Uterus (tissue), 2 donors: ENCODE results near the gene TBC1D21.

ENCODE experiments used
- CTCF ChIP-seq, 4 experiments: fragments of 200-600 bp in 2 of 4; fragments of 450-650 bp in 2 of 4; sonication (generic) in 2 of 4; IDR thresholded peaks; one replicate each; pipeline ENCODE4 v1.5.1; 2016 to 2019; ENCODE audit warnings: antibody characterized with exemption in 4 of 4, mild to moderate bottlenecking in 2 of 4, moderate library complexity in 1 of 4
- POLR2A ChIP-seq, 2 donors: fragments of 450-650 bp; IDR thresholded peaks; one replicate each; pipeline ENCODE4 v1.6.1; 2016; ENCODE audit warnings: antibody characterized with exemption in 2 of 2, mild to moderate bottlenecking in 1 of 2, moderate library complexity in 1 of 2

GRCh38 chr15:73926219-73927002 lies 53.0 kb downstream of the TBC1D21 start, which contains the start of gene LOXL1:
- TF ChIP-seq POLR2A (IDR thresholded peaks at IDR 0.05) (peak; percentile 63 to 66), CTCF (IDR thresholded peaks at IDR 0.05) (peak in 2 of 4 experiments; percentile 4 to 21)
